Neuron (in vitro differentiated cells): ENCODE results near the gene PAXX.
A peak's percentile ranks its signal among the peaks of the same experiment; 100 is the strongest.

ENCODE experiments used
- H2AFZ ChIP-seq: one replicate; pipeline ENCODE4 v1.6.1; 2013; ENCODE audit warnings: low read depth, mild to moderate bottlenecking, inconsistent platforms, low read length, moderate library complexity
- H3K27me3 ChIP-seq: one replicate; pipeline ENCODE4 v1.6.1; 2013; ENCODE audit warnings: low read length; ENCODE audit not compliant: insufficient read depth
- H3K36me3 ChIP-seq: one replicate; pipeline ENCODE4 v1.6.1; 2013; ENCODE audit warnings: low read length; ENCODE audit not compliant: insufficient read depth
- H3K4me1 ChIP-seq: one replicate; pipeline ENCODE4 v1.6.1; 2013; ENCODE audit warnings: low read length; ENCODE audit not compliant: insufficient read depth
- H3K4me3 ChIP-seq: 2 replicates; pipeline ENCODE4 v1.5.1; 2013; ENCODE audit warnings: mild to moderate bottlenecking, low read length, moderate library complexity
- H3K9me3 ChIP-seq: one replicate; pipeline ENCODE4 v1.6.1; 2013; ENCODE audit warnings: low read length

The PAXX gene

GRCh38 chr9:136949817-136950655, 42.2 kb upstream of the PAXX start:
- H3K4me1 ChIP-seq: peaks cover 10% of the 10 kb centered on the region
- peak overlapping the region; percentile 42 for H2AFZ ChIP-seq
- H3K27me3 ChIP-seq: no peaks in the 10 kb centered on the region
- H3K9me3 ChIP-seq: no peaks in the 10 kb centered on the region
- H3K36me3 ChIP-seq: no peaks in the 10 kb centered on the region
- peak overlapping the region; percentile 63 for H3K4me3 ChIP-seq

DNA sequence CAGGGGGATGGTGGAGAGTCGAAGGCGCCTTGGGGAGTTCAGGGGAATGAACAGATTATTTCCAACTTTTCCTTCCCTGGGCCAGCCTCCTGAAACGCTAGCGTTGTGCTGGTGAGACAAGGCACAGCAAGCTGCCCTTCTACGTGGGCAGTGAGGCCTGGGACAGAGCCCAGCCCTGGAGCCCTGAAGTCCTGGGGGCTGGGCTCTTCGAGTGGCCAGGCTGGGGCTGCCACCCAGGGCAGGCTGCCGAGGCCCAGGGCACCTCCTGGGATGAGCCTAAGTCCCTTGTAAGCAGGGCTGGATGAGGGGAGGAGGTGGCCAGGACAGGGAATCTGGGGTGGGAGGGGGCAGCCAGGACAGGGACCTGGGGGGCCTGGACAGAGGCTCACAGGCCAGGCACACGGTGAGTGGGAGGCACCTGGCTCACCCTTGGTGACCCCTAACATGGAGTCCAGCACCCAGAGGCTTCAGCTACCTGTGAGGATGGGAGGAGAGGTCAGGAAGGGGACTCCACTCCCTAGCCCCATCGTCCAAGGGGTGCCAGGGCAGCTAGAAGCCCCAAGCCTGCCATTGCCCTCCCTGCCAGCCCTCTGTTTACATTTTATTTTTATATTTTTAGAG, 41.5 kb upstream of the PAXX start:
- Histone ChIP-seq H3K27me3 (no peaks in the 10 kb centered on the region), H3K9me3 (no peaks in the 10 kb centered on the region), H3K4me3 (peak overlapping the region; percentile 63), H3K36me3 (no peaks in the 10 kb centered on the region), H3K4me1 (peaks cover 10% of the 10 kb centered on the region), H2AFZ (peak overlapping the region; percentile 42)

DNA sequence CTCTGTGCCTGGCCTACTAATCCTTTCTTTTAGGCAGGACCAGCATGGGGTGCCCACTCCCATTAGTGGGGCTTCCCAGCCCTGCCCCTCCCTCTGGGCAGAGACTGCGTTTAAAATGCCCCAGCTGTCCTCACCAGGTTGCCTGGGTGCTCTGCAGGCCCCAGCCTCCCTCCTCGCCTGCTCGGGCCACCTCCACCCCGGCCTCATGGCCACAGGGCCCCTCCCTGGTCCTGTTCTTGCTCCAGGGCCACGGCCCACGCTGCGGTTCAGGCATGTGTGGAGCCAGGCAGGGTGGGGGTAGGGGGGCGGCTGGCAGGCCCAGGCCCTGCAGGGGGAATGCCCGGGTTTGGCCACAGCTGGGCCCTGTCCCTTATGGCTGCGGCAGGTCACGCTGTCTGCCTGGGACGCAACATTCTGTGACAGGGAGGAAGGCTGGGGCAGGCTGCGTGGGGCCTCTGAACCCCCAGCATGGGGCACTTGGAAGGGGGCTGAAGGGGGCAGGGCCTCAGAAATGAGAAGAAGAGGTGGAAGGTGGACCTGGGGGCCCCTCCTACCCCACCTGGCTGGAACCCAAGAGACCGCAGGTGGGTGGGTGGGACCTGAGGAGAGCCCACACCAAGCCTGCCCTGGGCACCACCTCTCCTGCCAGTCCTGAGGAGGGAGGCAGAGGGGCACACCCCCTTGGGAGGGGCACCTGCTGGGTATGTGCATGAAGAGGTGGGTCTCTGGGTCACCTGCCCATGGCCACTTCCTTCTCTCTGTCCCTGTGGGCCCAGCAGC, 40.5 kb upstream of the PAXX start, which contains the start of gene LCN12:
Gene LCN12, plus strand, starts transcription at position 733 of the 780 bp plus-strand sequence. CDS start 55 bp downstream, outside the sequence.
- Histone ChIP-seq H2AFZ (no peak within 1 kb of the TSS), H3K9me3 (no peaks in the 10 kb centered on the region), H3K36me3 (no peaks in the 10 kb centered on the region), H3K4me1 (peaks cover 10% of the 10 kb centered on the region), H3K4me3 (no peak within 1 kb of the TSS), H3K27me3 (no peaks in the 10 kb centered on the region)

DNA sequence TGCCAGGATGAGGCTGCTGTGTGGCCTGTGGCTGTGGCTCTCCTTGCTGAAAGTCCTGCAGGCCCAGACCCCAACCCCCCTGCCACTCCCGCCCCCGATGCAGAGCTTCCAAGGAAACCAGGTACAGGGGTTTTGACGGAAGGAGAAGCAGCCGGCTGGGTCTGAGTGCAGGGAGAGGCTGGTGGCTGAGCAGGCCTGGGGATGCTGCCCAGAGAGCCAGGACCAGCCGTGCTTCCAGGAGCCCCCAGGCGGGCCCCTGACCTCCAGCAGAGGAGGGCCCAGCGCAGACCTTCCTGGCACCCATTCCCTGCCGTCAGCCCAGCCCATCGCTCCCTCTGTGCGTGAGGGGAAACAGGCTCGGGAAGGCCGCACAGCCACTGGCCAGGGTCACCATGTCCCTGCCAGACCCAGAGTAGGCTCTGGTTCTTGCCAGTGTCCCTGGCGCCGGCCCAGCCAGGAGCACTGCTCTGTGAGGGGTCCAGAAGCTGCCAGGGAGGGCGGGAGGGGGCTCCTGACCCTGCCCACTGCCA, 39.8 kb upstream of the PAXX start:
- H3K4me1 ChIP-seq: peaks cover 10% of the 10 kb centered on the region
- no peaks in the 10 kb centered on the region for H3K9me3 ChIP-seq
- H3K4me3 ChIP-seq: no peak overlapping the region
- H3K27me3 ChIP-seq: no peaks in the 10 kb centered on the region
- no peak overlapping the region for H2AFZ ChIP-seq
- H3K36me3 ChIP-seq: no peaks in the 10 kb centered on the region

DNA sequence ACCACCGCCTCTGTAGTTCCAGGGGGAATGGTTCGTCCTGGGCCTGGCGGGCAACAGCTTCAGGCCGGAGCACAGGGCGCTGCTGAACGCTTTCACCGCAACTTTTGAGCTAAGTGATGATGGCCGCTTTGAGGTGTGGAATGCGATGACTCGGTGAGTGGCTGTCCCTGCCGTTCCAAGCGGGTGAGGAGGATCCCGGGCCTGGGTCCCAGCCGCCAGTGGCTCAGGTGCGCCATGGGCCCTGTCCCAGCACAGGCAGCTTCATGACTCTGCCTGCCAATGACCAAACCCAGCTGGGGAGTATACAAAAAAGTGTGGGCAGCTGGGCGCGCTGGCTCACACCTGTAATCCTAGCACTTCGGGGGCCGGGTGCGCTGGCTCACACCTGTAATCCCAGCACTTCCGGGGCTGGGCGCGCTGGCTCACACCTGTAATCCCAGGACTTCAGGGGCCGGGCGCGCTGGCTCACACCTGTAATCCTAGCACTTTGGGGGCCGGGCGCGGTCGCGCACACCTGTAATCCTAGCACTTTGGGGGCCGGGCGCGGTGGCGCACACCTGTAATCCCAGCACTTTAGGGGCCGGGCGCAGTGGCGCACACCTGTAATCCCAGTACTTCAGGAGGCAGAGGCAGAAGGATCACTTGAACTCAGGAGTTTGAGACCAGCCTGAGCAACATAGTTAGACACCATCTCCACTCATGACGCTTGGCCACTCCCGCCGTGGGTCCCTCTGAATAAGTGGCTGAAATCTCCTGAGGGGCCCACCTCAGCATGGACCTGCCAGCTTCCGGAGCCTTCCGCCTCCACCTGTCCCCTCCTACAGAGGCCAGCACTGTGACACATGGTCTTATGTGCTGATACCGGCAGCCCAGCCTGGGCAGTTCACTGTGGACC, 39.1 kb upstream of the PAXX start:
- Histone ChIP-seq H3K4me3 (no peak overlapping the region), H3K36me3 (no peaks in the 10 kb centered on the region), H3K4me1 (peaks cover 10% of the 10 kb centered on the region), H3K27me3 (no peaks in the 10 kb centered on the region), H3K9me3 (no peaks in the 10 kb centered on the region), H2AFZ (no peak overlapping the region)

GRCh38 chr9:136953771-136954269, 38.4 kb upstream of the PAXX start:
- H3K36me3 ChIP-seq: no peaks in the 10 kb centered on the region
- no peaks in the 10 kb centered on the region for H3K27me3 ChIP-seq
- no peaks in the 10 kb centered on the region for H3K9me3 ChIP-seq
- H3K4me1 ChIP-seq: peaks cover 10% of the 10 kb centered on the region
- no peak overlapping the region for H2AFZ ChIP-seq
- no peak overlapping the region for H3K4me3 ChIP-seq

- H3K4me3 ChIP-seq: no peak overlapping the region
- no peaks in the 10 kb centered on the region for H3K36me3 ChIP-seq
Observed at GRCh38 chr9:136954270-136955083, 37.7 kb upstream of the PAXX start.

GRCh38 chr9:136955202-136955942, 36.9 kb upstream of the PAXX start:
- no peak overlapping the region for H2AFZ ChIP-seq
- no peak overlapping the region for H3K4me3 ChIP-seq
- H3K4me1 ChIP-seq: peaks cover 8% of the 10 kb centered on the region
- no peaks in the 10 kb centered on the region for H3K9me3 ChIP-seq
- H3K27me3 ChIP-seq: no peaks in the 10 kb centered on the region
- no peaks in the 10 kb centered on the region for H3K36me3 ChIP-seq

More at GRCh38 chr9:136954270-136955083, 37.7 kb upstream of the PAXX start:
- Histone ChIP-seq H3K4me1 (peaks cover 10% of the 10 kb centered on the region), H3K27me3 (no peaks in the 10 kb centered on the region), H3K9me3 (no peaks in the 10 kb centered on the region), H2AFZ (no peak overlapping the region)

DNA sequence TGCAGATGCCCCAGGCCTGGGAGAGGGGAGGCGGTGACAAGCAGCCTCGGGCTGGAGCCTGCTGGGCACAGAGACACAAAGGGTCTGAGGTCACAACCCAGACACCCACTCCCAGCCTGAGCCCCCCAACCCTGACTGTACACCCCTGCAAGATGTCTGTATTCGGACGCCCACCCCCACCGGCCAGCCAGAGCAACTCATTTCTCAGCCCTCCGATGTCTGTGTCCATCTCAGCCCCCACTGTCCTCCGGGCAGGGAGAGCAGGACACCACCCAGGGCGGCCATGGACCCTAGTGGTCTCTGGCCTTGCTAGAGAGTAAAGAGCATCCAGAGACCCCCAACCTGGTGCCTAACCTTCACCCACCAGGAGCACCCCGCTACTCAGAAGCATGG, 36.3 kb upstream of the PAXX start:
- H3K4me1 ChIP-seq: peaks cover 3% of the 10 kb centered on the region
- H3K4me3 ChIP-seq: no peak overlapping the region
- no peaks in the 10 kb centered on the region for H3K36me3 ChIP-seq
- H3K27me3 ChIP-seq: no peaks in the 10 kb centered on the region
- H2AFZ ChIP-seq: no peak overlapping the region
- H3K9me3 ChIP-seq: no peaks in the 10 kb centered on the region

- peaks cover 3% of the 10 kb centered on the region for H3K4me1 ChIP-seq
Observed at GRCh38 chr9:136956604-136957003, 35.6 kb upstream of the PAXX start.

DNA sequence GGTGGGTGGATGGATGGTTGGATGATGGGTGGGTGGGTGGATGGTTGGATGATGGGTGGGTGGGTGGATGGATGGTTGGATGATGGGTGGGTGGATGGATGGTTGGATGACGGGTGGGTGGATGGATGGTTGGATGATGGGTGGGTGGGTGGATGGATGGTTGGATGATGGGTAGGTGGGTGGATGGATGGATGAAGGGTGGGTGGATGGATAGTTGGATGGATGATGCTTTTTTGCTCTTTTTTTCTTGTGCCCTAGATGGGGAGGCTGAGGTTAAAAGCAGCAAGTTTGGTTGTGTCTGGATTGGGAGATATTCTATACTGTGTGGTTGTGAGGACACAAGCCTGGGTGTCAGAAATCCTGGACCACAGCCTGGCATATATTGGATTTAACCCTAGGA, 34.8 kb upstream of the PAXX start:
- Histone ChIP-seq H3K27me3 (no peaks in the 10 kb centered on the region), H3K4me3 (no peak overlapping the region), H2AFZ (no peak overlapping the region), H3K36me3 (no peaks in the 10 kb centered on the region), H3K9me3 (no peaks in the 10 kb centered on the region), H3K4me1 (peaks cover under 1% of the 10 kb centered on the region)

More at GRCh38 chr9:136956604-136957003, 35.6 kb upstream of the PAXX start:
- Histone ChIP-seq H3K9me3 (no peaks in the 10 kb centered on the region), H3K4me3 (no peak overlapping the region), H3K36me3 (no peaks in the 10 kb centered on the region), H3K27me3 (no peaks in the 10 kb centered on the region), H2AFZ (no peak overlapping the region)
